ENCODE results near the gene GRPEL2. TPM values are rescaled to one million over a fixed set of nuclear protein-coding genes. Genes with fewer than 3 reads are reported as not detected.
A peak's percentile ranks its signal among the peaks of the same experiment; 100 is the strongest.

GRPEL2 gene
- total and polyA plus RNA-seq, 9 donors, result 5.9 to 17.5 (median 12.2) TPM

- Histone ChIP-seq H3K4me3 (peak within 1 kb of the TSS; percentile 53), H3K9me3 (no peaks in the 10 kb centered on the region), H3K36me3 (no peaks in the 10 kb centered on the region), H3K4me1 (ENCODE audit: insufficient read depth) (peaks cover 2% of the 10 kb centered on the region), H3K27ac (peak within 1 kb of the TSS; percentile 1 to 71), H3K27me3 (no peaks in the 10 kb centered on the region)
- peak; percentile 94 to 96 (median 95) for DNase-seq
- TF ChIP-seq CTCF (IDR thresholded peaks at IDR 0.05) (no peak), POLR2A (IDR thresholded peaks at IDR 0.05) (peak; percentile 47), EP300 (IDR thresholded peaks at IDR 0.05) (no peak)
- WGBS, 3 donors, result 1% methylated on average over 34 to 61 of the region's 61 CpGs
- intact Hi-C loops (cut with DNase I), result no loop called here
Observed at GRCh38 chr5:149357370-149358293, 12.3 kb downstream of the GRPEL2 start, which contains the start of gene PCYOX1L. Gene PCYOX1L (plus strand): TSS chr5:149358046. CDS start chr5:149358069, 23 bp downstream.

DNA sequence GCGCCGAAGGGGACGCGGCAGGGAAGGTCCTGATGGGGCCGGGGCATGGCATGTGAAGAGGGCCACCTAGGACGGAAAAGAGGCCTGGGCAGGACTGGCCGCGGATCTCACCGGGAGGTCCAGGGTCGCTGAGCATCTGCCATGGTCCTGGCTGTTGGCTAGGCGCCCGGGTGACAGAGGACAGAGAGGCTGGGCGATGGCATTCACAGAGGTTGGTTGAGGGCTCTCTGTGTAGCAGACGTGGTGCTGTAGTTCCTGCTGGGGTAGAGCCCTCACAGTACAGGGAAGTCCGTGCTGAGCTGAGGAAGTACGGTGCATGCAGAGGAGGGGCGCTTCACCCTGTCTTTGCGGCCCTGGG is 13.0 kb downstream of the GRPEL2 start:
- Histone ChIP-seq H3K27me3 (no peaks in the 10 kb centered on the region), H3K4me1 (ENCODE audit: insufficient read depth) (peaks cover 2% of the 10 kb centered on the region), H3K9me3 (no peaks in the 10 kb centered on the region), H3K27ac (peak overlapping the region; percentile 1 to 71), H3K4me3 (peak overlapping the region; percentile 53), H3K36me3 (no peaks in the 10 kb centered on the region)
- intact Hi-C loops (cut with DNase I), result no loop called here
- WGBS, 3 donors, result 1% methylated on average over 18 of the region's 18 CpGs
- TF ChIP-seq POLR2A (IDR thresholded peaks at IDR 0.05) (no peak), CTCF (IDR thresholded peaks at IDR 0.05) (no peak), EP300 (IDR thresholded peaks at IDR 0.05) (no peak)
- DNase-seq, result peak; percentile 43 to 69 (median 68)

DNA sequence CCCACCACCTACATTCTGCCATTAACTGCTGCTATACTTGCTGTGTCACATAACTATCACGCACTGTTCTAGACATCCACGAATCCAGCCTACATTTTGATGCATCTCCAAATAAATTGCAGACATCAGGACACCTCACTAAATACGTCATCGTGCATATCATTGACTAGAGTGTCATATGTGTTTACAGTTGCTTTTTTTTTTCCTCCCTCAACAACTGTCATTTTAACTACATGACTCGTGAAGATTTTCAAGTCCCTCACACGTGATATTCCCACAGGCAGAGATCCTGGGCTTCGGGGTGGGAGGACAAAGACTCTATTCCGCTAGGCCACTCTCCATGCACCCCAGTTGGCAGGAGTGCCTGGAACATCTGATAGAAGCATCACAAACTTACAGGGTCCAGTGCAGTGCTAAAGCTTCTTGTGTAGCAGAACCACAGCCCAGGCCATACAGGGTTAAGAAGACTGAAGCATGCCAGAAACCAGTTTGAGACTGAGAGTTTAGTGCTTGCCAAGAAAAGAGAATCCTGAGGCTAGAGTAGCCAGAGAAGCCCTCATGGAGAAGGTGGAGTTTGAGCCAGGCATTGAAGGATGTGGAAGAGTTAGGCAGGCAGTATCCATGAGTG is 13.7 kb downstream of the GRPEL2 start:
- intact Hi-C loops (cut with DNase I), result no loop called here
- no peak overlapping the region for H3K4me3 ChIP-seq
- peaks cover 2% of the 10 kb centered on the region for H3K4me1 ChIP-seq (ENCODE audit: insufficient read depth)

More for the DNA sequence above, 13.7 kb downstream of the GRPEL2 start:
- Histone ChIP-seq H3K27me3 (no peaks in the 10 kb centered on the region), H3K27ac (no peak overlapping the region), H3K9me3 (no peaks in the 10 kb centered on the region), H3K36me3 (no peaks in the 10 kb centered on the region)
- TF ChIP-seq EP300 (IDR thresholded peaks at IDR 0.05), result no peak
- no peak for TF ChIP-seq CTCF (IDR thresholded peaks at IDR 0.05)
- TF ChIP-seq POLR2A (IDR thresholded peaks at IDR 0.05), result no peak
- 80 to 85% (median 82%) methylated on average over 8 of the region's 8 CpGs for WGBS, 3 donors
- DNase-seq, result no peak

Data from ovary (tissue), 9 donors.